Left lung (tissue), 10 donors: Measurements from ENCODE around the gene ALDH9A1. TPM values are rescaled to one million over a fixed set of nuclear protein-coding genes. Genes with fewer than 3 reads are reported as not detected.
A peak's percentile ranks its signal among the peaks of the same experiment; 100 is the strongest.

Experiments used
- ATAC-seq: fragments of 200-7000 bp; cut with Tn5 transposase; one replicate; pipeline ENCODE4 v1.9.1; 2020; ENCODE audit warnings: moderate library complexity
- DNase-seq, 4 donors: peaks; one replicate each; pipeline ENCODE4 v3.0.0-alpha.2; 2013 to 2020
- H3K27ac ChIP-seq, 2 donors: fragments of 200-600 bp; sonication (generic) in 1 of 2; one replicate each; pipeline versions ENCODE4 v1.5.0 to v1.8.0; 2020 to 2021
- H3K27me3 ChIP-seq, 2 donors: fragments of 200-600 bp; sonication (generic) in 1 of 2; one replicate each; pipeline versions ENCODE4 v1.5.0 to v1.8.0; 2020 to 2021
- H3K36me3 ChIP-seq, 2 donors: fragments of 200-600 bp; sonication (generic) in 1 of 2; one replicate each; pipeline versions ENCODE4 v1.5.0 to v1.8.0; 2020 to 2021
- H3K4me1 ChIP-seq, 2 donors: fragments of 200-600 bp; one replicate each; pipeline ENCODE4 v1.8.0; 2021
- H3K4me3 ChIP-seq, 2 donors: fragments of 200-600 bp; sonication (generic) in 1 of 2; one replicate each; pipeline versions ENCODE4 v1.5.0 to v1.8.0; 2020 to 2021; ENCODE audit warnings: mild to moderate bottlenecking in 1 of 2
- H3K9me3 ChIP-seq, 2 donors: fragments of 200-600 bp; sonication (generic) in 1 of 2; one replicate each; pipeline versions ENCODE4 v1.5.0 to v1.8.0; 2020 to 2021
- intact Hi-C, 2 donors: fragments of 100-400 bp; cut with DNase I; formaldehyde crosslinking; loops; one replicate each; pipeline versions ENCODE4 v1.11.2 to v1.14.2; 2022
- polyA plus RNA-seq, 6 donors: library from polyadenylated mRNA; unstranded; fragments of 120-200 nt; gene quantifications; one replicate each; pipeline ENCODE4 v1.2.1, GENCODE V29; 2013; ENCODE audit not compliant: insufficient read length in 6 of 6
- total RNA-seq, 2 donors: library from RNA; stranded (reverse); fragmentation: NEBNext Ultra II Directional; extraction: Animal tissue kit (Norgen Biotek cat#: 25700); gene quantifications; one replicate each; pipeline ENCODE4 v1.2.1, GENCODE V29; 2021
- TF ChIP-seq, protein P1 (sequence below), 2 donors: fragments of 200-600 bp; sonication (generic) in 1 of 2; IDR thresholded peaks; one replicate each; pipeline versions ENCODE4 v1.5.0 to v1.8.0; 2021; ENCODE audit warnings: antibody characterized with exemption in 2 of 2
- donor health status: DM: no; HTN: yes; CAD: no.
- donor health status: DM: no; HTN: no; CAD: no.

The ALDH9A1 gene
- total and polyA plus RNA-seq, 8 donors, result 69.3 to 138 (median 107) TPM

DNA sequence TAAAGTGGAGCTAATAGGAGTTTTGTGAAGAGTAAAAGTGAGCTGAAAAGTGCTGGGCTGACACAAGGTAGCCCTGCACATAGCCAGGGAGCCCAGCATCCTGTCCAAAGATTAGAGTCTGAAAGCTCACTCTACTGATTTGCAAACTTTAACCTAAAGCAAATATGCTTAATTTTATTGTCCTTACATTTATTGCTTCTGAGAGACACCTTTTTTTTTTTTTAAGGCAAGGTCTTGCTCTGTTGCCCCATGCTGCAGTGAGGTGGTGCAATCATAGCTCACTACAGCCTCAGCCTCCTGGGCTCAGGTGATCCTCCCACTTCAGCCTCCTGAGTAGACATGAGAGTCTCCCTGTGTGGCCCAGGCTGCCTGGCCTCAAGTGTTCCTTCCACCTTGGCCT, 50.8 kb downstream of the ALDH9A1 start:
- Histone ChIP-seq H3K4me3 (no peak overlapping the region), H3K27me3 (no peaks in the 10 kb centered on the region), H3K9me3 (no peaks in the 10 kb centered on the region), H3K36me3 (peaks cover 0 to 27% of the 10 kb centered on the region in 2 donors), H3K4me1 (peaks cover 0 to 12% of the 10 kb centered on the region in 2 donors), H3K27ac (no peak overlapping the region)
- TF ChIP-seq, protein P1, sequence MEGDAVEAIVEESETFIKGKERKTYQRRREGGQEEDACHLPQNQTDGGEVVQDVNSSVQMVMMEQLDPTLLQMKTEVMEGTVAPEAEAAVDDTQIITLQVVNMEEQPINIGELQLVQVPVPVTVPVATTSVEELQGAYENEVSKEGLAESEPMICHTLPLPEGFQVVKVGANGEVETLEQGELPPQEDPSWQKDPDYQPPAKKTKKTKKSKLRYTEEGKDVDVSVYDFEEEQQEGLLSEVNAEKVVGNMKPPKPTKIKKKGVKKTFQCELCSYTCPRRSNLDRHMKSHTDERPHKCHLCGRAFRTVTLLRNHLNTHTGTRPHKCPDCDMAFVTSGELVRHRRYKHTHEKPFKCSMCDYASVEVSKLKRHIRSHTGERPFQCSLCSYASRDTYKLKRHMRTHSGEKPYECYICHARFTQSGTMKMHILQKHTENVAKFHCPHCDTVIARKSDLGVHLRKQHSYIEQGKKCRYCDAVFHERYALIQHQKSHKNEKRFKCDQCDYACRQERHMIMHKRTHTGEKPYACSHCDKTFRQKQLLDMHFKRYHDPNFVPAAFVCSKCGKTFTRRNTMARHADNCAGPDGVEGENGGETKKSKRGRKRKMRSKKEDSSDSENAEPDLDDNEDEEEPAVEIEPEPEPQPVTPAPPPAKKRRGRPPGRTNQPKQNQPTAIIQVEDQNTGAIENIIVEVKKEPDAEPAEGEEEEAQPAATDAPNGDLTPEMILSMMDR (IDR thresholded peaks at IDR 0.05), result no peak
- ATAC-seq, result no peak
- no peak for DNase-seq
- intact Hi-C loops, result no loop called here

DNA sequence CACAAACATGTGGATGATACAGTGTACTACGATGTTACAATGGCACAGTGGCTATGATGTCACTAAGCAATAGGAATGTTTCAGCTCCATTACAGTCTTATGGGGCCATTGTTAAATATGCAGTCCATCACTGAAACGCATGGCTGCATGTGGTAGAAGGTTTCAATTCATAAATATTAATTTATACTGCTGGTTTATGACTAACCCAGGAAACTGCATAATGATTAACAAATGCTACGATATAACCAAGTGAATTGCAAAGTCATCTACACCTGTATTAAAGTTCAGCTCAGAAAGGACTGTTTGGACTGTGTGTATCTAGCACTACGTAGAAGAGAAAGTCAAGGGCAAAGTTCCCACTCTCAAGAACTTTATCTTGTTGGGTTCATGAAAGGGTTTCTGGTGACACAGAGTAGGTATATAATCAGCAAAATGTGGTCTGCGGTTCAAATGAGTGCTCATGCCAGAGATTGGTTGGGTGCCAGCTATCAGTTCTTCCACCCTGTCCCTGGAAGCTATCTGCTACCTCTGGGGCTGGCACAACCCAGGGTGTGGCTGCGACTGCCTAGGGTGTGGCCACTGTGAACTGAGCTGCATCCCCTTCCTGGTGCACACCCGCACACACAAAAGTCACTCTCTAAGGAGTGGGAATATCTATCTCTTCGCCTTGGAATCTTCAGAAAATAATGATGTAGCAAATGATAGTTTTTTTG, 52.6 kb downstream of the ALDH9A1 start:
- intact Hi-C loops, result no loop called here
- no peak for DNase-seq
- peak; percentile 46 for ATAC-seq
- TF ChIP-seq, protein P1 (IDR thresholded peaks at IDR 0.05), result no peak
- Histone ChIP-seq H3K36me3 (peaks cover 0 to 11% of the 10 kb centered on the region in 2 donors), H3K27ac (no peak overlapping the region), H3K4me1 (peaks cover 0 to 26% of the 10 kb centered on the region in 2 donors), H3K4me3 (no peak overlapping the region), H3K27me3 (no peaks in the 10 kb centered on the region), H3K9me3 (no peaks in the 10 kb centered on the region)

- Histone ChIP-seq H3K4me1 (peaks cover 0 to 38% of the 10 kb centered on the region in 2 donors), H3K27ac (no peak overlapping the region), H3K4me3 (no peak overlapping the region), H3K36me3 (peaks cover 0 to 9% of the 10 kb centered on the region in 2 donors), H3K27me3 (no peaks in the 10 kb centered on the region), H3K9me3 (no peaks in the 10 kb centered on the region)
- ATAC-seq (no peak), DNase-seq (no peak)
- intact Hi-C loops, result no loop called here
- TF ChIP-seq, protein P1 (IDR thresholded peaks at IDR 0.05), result no peak
Measured at GRCh38 chr1:165644064-165644735, 54.2 kb downstream of the ALDH9A1 start.

- DNase-seq, result peak in 2 of 4 donors; percentile 55 to 56
- peaks cover 0 to 11% of the 10 kb centered on the region in 2 donors for H3K36me3 ChIP-seq
- ATAC-seq, result no peak
- H3K27me3 ChIP-seq, result no peaks in the 10 kb centered on the region
- no peak overlapping the region for H3K4me3 ChIP-seq
- intact Hi-C loops, result no loop called here
- TF ChIP-seq, protein P1 (IDR thresholded peaks at IDR 0.05), result no peak
- H3K9me3 ChIP-seq, result no peaks in the 10 kb centered on the region
- H3K4me1 ChIP-seq, result peaks cover 7 to 60% of the 10 kb centered on the region in 2 donors
- H3K27ac ChIP-seq, result no peak overlapping the region
Measured at GRCh38 chr1:165641231-165641987, 57.0 kb downstream of the ALDH9A1 start.
